Brain microvascular endothelial cell (primary cell): ENCODE data around the gene DPRX.
"Not testable (repeated sequence)": the region's sequence is repeated elsewhere in the genome, so short reads cannot be mapped to it uniquely, and the experiment has no call there.

ENCODE experiments used
- DNase-seq: peaks from one replicate; pipeline ENCODE4 v3.0.0-alpha.2; 2020
- H3K27ac ChIP-seq: fragments of 250-450 bp; sonication (Bioruptor Pico); 2 replicates; pipeline ENCODE4 v1.5.1; 2020; ENCODE audit warnings: mild to moderate bottlenecking, moderate library complexity
- H3K27me3 ChIP-seq: fragments of 250-450 bp; sonication (Bioruptor Pico); replicated peaks from 2 replicates; pipeline ENCODE4 v1.5.1; 2020; ENCODE audit warnings: mild to moderate bottlenecking
- H3K36me3 ChIP-seq: fragments of 250-450 bp; sonication (Bioruptor Pico); replicated peaks from 2 replicates; pipeline ENCODE4 v1.5.1; 2020; ENCODE audit warnings: mild to moderate bottlenecking
- H3K4me3 ChIP-seq: 2 replicates; pipeline ENCODE4 v1.5.1; 2011; ENCODE audit warnings: low read depth, mild to moderate bottlenecking, control low read depth, low read length, moderate library complexity
- CTCF ChIP-seq: IDR thresholded peaks from 2 replicates; pipeline ENCODE4 v1.5.1; 2011; ENCODE audit warnings: low read depth, mild to moderate bottlenecking, moderate library complexity, low read length, control low read depth, inconsistent platforms; ENCODE audit errors: missing control alignments
- in situ Hi-C: cut with HindIII; loops from 2 replicates; pipeline ENCODE4 v1.10.0; 2017; ENCODE audit warnings: low sequenced_read_pairs, low pct_ligation_motif_present

Gene DPRX

DNA sequence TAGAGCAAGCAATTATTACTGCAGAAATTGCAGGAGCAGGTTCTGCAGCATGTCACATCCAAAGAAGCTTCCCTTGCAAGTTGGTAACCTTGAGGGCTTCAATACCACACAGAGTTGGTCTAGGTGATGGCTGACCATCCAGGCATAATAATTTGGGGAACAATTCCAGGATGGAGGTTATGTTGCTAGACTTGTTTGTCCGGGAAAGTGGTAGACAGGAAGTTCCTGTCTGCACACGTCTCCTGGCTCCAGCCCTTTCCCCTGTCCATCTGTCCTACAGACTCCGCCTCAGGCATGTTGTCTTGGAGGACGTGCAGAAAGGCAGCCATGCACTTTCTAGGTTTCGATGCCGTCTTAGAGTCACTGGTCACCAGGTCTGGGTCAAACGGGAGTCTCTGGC is 26.0 kb downstream of the DPRX start:
- no peak for TF ChIP-seq CTCF
- no peak overlapping the region for H3K4me3 ChIP-seq
- in situ Hi-C loops: no loop called here
- no peaks in the 10 kb centered on the region for H3K36me3 ChIP-seq
- DNase-seq: no peak
- H3K27ac ChIP-seq: no peak overlapping the region
- H3K27me3 ChIP-seq: no peaks in the 10 kb centered on the region

DNA sequence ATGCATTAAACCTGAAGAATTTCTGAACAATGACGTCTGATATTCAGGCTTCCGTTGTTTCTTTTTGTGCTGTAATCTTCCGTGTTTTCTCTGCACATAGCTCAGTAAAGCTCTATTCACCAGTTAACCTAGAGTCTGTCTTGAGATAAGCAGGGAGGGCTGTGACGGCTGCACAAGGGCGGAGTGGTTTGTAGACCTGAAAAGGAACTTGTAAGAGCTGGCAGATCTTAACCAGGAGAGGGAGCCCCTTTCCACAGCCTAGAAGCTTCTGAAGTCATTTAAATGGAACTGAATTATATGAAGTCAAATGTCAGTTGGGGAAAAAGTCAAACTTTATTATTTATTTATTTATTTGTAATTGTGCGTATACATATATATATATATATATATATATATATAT is 27.5 kb downstream of the DPRX start:
- Histone ChIP-seq H3K27me3 (no peaks in the 10 kb centered on the region), H3K27ac (no peak overlapping the region), H3K4me3 (no peak overlapping the region), H3K36me3 (no peaks in the 10 kb centered on the region)
- DNase-seq: no peak
- in situ Hi-C loops: no loop called here
- no peak for TF ChIP-seq CTCF

GRCh38 chr19:53660584-53660983 is 28.8 kb downstream of the DPRX start:
- no peak for TF ChIP-seq CTCF
- Histone ChIP-seq H3K4me3 (no peak overlapping the region), H3K27me3 (no peaks in the 10 kb centered on the region), H3K36me3 (no peaks in the 10 kb centered on the region), H3K27ac (no peak overlapping the region)
- in situ Hi-C loops: no loop called here
- no peak for DNase-seq

DNA sequence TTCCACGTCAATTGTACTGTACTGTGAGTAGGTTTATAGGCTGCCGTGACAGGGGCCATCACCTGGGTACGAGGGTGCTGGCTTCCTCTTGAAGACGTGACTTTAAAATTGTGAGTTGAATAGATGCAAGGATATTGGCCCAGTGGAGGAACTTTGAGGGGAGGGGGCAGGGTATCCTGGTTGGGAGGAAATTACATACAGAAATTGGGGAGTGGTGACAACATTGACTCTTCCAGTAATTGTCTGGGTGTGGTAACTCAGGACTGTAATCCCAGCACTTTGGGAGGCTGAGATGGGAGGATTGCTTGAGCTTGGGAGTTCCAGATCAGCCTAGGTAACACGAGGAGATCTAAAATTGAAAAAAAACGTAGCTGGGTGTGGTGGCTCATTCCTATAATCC is 30.4 kb downstream of the DPRX start:
- no peaks in the 10 kb centered on the region for H3K27me3 ChIP-seq
- no peaks in the 10 kb centered on the region for H3K36me3 ChIP-seq
- no peak for TF ChIP-seq CTCF
- no peak for DNase-seq
- in situ Hi-C loops: no loop called here
- no peak overlapping the region for H3K4me3 ChIP-seq
- no peak overlapping the region for H3K27ac ChIP-seq

DNA sequence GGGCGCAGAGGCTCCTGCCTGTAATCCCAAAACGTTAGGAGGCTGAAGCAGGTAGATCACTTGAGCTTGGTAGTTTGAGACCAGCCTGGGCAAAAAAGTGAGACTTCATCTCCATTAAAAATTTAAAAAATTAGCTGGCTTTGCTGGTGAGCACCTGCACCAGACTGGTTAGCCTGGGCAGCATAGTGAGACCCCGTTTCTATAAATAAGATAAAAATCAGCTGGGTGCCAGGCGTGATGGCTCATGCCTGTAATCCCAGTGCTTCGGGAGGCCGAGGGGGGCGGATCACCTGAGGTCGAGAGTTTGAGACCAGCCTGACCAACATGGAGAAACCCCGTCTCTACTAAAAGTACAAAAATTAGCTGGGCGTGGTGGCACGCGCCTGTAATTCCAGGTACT is 32.4 kb downstream of the DPRX start:
- DNase-seq: no peak
- Histone ChIP-seq H3K27ac (no peak overlapping the region), H3K27me3 (no peaks in the 10 kb centered on the region), H3K36me3 (no peaks in the 10 kb centered on the region), H3K4me3 (no peak overlapping the region)
- TF ChIP-seq CTCF: no peak
- in situ Hi-C loops: no loop called here

DNA sequence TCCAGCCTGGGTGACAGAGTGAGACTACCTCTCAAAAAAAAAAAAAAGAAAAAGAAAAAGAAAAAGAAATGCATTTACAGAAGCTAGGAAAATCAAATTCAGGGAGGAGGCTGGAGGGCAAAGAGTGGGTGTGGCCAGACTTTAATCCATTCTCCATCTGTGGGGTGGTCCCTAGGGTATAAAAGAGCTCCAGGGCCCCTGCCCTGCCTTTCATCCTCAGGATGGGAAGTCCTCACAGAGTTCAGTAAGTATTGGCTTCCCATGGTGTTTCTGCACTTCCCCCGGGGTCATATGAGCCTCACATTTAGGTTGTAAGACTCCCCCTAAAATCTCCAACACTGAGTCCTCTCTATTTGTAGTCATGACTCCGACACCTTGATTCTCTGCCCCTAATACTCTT is 33.0 kb downstream of the DPRX start:
- Histone ChIP-seq H3K27me3 (no peaks in the 10 kb centered on the region), H3K36me3 (no peaks in the 10 kb centered on the region), H3K27ac (no peak overlapping the region), H3K4me3 (no peak overlapping the region)
- in situ Hi-C loops: no loop called here
- TF ChIP-seq CTCF: no peak
- no peak for DNase-seq

GRCh38 chr19:53666331-53666730 is 34.5 kb downstream of the DPRX start:
- H3K27me3 ChIP-seq, H3K4me3 ChIP-seq, in situ Hi-C loops, H3K27ac ChIP-seq, DNase-seq, H3K36me3 ChIP-seq: not testable (repeated sequence)

GRCh38 chr19:53668804-53669203 is 37.0 kb downstream of the DPRX start:
- H3K27ac ChIP-seq, H3K4me3 ChIP-seq, DNase-seq, H3K27me3 ChIP-seq, H3K36me3 ChIP-seq, in situ Hi-C loops: not testable (repeated sequence)
